DMS53 treated with DMSO at 0.1 percent for 48 hours (cell line): ENCODE measurements around the gene PRKN.

ENCODE experiments used
- DNase-seq: peaks from one replicate; lab custom pipeline; 2025; ENCODE audit not compliant: unreplicated experiment; lab: John Stamatoyannopoulos, UW

PRKN gene

DNA sequence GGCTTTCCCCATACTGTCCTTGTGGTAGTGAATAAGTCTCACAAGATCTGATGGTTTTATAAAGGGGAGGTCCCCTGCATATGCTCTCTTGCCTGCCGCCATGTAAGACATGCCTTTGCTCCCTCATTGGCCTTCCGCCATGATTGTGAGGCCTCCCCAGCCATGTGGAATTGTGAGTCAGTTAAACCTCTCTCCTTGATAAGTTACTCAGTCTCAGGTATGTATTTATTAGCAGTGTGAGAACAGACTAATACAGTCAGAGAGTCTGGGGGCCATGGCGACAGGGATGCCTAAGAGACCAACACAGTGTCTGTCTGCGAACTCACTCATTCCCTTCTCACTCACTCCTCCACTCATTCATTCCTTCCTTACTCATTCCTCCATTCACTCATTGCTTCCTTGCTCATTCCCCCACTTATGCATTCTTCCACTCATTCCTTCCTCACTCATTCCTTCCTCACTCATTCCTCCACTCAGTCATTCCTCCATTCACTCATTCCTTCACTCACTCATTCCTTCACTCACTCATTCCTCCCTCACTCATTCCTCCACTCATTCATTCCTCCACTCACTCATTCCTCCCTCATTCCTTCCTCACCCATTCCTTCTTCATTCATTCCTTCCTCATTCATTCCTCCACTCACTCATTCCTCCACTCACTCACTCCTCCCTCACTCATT lies 1316.2 kb downstream of the PRKN start:
- no peak for DNase-seq

DNA sequence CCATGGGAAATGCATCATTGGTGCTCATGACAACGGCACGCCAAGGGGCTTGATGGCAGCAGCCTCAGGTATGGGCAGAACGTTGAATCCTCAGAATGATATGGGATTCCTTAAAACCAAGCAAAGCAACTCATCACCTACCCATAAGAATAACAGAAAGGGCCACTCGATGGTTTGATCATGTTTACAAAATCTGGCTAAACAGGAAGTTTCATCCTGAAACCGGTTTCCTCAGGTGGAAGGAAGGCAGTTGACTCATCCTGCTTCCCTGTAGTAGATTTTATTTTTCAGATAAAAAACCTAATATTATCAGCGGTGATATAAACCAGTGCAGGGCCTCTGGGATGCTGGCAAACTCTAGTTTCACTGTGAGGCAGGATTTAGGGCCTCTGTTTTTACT lies 1316.8 kb downstream of the PRKN start:
- DNase-seq = no peak

DNA sequence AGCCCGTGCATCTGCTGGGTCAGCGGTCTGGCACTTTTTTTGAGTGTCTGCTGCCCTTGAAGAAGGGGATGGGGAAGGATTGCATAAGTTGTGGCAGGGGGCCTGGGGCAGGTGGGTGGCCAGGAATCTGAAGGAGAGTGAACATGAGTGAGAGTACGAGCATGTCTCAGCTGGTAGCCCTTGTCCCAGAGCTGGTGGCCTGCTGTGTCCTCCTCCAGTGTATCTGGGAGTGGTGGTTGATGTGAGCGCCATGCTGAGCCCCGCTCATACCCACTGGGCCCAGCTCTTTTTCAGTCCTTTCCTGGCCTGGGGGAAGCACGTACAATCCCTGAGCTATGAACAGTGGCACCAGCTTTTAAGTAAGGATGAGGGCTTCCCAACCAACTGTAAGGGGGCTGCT lies 1317.5 kb downstream of the PRKN start:
- DNase-seq = no peak

DNA sequence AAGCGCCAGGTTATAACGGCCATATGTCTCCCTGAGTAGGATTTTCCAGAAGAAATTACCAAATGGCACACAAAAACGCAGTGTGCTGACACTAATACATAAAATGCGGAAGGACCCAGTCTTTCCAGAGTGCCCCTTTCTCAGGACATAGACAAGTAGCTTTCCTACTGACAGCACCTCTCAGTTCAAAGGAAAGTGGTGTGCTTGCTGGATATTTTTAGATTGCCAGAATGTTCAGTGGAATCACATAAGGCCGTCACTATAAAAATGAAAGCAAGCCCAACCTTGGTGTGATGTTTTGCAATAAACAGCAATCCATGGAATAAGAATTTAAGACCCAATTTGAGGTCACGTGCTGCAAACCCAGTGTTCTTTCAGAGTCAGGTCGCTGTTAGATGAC lies 1318.2 kb downstream of the PRKN start:
- no peak for DNase-seq

DNA sequence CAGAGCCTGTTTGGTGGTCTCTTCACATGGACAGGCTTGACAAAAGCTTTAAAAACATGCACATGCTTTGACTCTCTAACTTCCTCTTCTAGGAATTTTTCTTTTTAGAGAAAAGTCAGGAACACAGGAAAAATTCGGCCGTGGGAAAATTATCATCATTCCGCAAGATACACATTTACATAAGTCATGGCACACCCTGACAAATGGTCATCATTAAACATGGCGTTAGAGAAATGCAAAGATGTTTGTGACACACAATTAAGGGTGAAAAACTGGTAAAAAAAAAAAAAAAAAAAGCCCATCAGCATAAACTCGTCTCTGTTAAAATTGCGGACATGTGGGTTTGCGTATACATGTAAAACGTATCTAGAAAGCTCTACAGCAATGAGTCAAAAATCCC lies 1319.5 kb downstream of the PRKN start:
- DNase-seq = no peak

DNA sequence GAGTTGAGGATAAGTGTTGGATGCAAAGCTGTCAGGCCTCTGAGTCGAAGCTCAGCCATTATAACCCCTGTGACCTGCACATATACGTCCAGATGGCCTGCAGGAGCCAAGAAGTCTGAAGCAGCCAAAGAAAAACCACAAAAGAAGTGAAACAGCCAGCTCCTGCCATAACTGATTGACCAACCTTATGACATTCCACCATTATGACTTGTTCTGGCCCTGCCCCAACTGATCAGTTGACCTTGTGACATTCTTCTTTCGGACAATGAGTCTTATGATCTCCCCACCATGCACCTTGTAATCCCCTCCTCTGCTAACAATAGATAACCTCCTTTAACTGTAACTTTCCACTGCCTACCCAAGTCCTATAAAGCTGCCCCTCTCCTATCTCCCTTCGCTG lies 1320.0 kb downstream of the PRKN start:
- no peak for DNase-seq

DNA sequence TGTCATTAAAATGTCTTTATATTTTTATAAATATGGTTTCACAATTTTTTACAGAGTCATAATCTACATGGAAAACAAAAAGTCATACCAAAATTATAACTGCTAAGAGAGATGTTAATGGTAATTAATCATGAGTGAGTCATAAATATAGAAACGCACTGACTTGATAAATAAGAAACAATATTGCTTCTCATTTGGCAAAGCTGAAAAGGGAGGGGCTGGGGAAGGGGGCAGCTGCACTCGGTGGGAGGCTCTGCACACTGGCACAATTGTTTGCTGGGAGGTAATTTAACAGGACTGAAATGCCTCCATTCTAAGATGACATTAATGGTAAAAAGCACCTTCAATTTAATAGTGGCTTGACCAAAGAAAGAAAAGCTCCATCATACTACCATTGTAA lies 1320.5 kb downstream of the PRKN start:
- DNase-seq = no peak

DNA sequence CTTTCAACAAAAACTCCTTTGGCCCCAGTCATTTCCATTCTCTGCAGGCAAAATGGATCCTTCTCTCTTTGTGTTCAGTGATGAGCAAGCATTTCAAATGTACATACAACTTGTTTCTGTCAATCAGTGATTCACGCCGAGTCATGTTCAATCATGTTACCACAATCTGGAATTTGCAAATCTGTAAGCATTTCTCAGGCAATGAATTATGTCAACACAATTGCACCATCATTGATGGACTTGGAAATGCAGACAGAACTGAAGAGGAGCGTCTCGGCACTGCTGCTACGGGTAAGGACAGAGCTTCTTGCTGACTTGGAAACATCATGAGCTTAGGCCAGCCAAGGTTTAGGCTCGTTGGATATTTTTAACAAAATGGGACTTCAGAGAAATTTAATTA lies 1320.9 kb downstream of the PRKN start:
- DNase-seq = no peak

DNA sequence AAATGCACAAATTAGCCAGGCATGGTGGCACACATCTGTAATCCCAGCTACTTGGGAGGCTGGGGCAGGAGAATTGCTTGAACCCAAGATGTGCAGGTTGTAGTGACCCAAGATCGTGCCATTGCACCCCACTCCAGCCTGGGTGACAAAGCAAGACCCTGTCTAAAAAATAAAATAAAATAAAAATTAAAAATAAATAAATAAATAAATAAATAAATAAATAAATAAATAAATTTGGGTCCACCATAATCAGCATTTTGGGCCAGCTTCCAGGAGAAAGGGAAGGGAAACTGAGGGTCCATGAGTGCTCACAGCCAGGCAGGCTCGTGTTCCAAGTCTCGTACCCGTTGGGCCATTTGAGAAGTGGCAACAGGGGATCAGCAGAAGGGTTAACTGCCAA lies 1322.1 kb downstream of the PRKN start:
- no peak for DNase-seq

DNA sequence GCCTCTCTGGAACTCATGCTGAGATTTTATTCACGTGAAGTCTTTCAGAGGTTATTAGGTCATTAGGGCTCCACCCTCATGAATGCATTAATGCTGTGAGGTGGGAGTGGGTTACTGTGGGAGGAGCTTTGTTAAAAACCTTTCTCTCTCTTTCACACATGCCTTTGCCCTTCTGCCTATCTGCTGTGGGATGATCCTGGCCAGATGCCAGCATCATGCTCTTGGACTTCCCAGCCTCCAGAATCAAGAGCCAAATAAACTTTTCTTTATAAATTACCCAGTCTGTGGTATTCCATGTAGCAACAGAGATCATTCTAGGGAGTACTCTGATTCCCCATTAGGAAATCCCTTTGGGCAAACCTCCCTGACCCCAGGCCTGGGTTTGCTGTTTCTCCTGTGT lies 1323.8 kb downstream of the PRKN start:
- no peak for DNase-seq

DNA sequence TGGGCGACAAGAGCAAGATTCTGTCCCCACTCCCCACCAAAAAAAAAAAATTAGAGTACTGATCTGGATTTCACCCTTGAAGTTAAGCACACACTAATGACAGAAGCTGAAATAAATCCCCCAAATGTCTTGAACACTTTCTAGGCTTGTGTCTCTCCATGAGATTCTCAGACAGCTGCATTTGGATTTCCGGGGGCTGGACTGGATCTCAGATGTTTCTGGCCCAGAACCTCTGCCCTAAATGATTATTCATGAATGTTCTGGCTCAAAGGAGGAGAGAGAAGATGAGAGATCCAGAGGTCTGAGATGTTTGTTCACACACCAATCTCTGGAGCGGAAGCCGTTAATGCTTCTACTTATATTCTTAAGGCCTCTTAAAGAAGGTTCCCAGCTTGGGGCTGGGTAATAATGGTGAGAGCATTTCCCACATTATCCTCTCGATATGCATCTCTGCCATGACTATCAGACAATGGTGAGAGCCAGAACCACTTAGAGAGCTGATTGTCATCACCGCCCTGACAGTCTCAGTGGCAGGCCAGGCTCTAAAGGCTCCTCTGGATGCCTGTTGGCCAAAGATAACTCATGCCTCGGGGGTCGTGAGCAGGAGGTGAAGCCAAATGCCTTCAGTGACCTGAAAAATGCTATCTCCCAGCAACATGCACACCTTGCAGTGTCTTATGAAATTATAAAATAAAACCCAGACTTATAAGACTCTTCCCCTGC lies 1325.8 kb downstream of the PRKN start:
- no peak for DNase-seq

DNA sequence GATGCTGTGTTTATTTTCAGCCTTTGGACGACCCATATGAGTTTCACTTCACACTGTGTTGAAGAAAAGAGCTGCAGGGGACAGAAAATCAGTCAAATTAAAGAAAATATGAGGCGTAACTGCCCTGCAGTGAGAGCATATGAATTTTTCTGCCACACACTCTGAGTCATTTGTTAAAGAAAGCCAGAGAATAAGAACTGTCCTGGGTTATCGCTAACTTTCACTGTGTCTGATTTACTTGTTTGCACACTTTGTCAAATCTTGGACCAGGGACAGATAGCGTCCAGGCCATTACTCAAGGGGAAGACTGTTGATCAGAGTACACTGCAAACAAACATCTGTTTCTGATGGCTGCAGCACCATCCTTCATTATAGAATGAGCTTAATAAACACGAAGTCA lies 1326.9 kb downstream of the PRKN start:
- DNase-seq = no peak

DNA sequence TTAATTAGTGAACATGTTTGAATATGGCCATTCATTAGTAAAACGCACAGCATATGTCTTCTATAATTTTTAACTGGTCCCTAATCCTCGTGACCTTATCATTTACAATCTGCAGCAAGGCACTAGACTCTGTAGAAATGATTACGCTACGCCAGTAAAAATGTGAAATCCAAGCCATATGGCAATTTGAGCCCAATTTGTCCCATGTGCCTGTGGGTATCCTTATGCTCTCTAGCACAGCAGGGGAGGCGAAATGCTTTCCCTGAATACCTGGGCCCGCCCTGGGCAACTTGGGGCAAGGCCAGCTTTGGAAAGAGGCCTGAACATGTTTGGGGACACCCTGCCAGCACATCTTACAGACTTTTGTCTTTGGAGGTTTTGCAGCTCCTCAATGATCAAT lies 1331.0 kb downstream of the PRKN start:
- no peak for DNase-seq

DNA sequence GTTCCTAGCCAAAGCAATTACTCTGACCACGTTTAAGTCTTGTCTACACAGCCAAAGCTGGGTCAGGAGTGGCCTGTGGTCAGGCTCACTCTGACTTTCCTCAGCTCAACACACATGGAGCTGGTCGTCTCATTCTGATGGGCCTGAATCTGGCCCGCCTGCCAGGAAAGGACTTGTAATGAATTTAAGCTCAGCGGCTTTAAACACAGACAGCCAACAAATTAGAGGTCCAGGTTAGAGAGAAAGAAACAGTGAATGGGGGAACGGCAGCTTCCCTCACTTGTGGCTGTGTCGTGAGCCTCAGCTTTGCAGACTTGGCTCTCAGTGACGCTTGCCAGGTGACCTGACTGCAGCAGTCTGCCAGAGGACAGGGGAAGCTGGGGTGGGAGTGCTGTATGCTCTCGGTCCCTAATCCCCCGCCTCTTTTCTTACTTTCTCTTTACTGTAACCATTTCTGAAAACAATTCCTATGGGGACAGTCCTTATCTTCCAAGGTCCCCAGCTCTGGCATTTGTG lies 1331.8 kb downstream of the PRKN start:
- no peak for DNase-seq

DNA sequence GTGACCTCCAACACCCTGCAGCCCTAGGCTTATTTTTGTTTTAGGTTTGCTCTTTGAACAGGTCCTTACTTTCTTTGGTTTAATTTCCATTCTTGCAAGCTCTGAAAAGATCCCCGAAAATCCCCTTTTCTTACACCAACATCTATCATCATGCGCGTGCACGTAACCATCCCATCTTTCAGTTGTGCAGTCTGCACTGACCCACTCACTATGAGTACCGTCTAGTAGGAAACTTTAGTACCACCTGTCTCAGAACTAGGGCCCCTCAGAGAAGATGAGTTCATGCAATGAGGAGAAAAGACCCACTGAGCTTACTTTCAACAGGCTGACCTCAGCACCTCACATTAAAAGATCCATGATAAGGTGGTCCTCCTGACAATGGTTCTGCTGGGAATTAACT lies 1333.1 kb downstream of the PRKN start:
- no peak for DNase-seq

DNA sequence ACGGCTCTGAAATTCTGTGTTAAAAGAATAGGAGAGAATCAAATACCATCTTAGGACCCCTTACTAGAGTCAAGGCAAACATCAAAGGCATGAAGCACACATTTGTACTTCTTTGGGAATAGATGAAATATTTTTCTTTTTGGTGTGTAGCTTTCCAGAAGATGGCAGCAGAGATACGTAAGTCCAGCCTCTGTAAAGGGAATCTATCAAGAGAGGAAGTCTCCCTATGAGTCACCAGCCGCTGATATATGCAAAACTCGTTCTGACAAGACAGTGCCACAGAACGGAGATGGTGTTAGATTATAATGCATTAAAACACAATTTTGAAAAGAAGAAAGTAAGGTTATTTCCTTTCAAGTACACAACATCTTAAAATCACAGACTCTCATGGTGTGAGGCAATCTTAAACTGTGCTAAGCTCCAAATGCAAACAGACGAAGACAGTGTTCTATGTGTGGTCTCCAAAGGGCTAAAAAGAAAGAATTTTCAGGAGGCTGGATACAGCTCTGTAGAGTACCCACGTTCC lies 1333.7 kb downstream of the PRKN start:
- DNase-seq = peak; percentile 71

DNA sequence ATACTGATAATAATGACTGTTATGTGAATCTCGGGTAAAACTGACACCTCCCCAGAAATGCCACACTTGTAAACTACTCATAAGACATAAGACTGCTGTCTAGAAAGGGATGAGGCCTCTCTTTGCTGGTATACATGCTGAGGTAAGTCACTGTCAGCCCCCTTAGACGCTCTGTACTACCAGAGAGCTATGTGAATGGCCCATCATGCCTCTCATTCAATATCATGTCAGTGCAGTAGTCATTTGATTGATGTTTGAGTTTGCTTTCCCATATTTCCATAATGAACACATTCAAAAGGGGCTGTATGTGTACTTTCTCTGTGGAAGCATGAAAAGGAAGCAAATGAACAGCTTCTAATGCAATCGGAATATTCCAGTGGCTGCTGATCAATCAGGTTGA lies 1334.3 kb downstream of the PRKN start:
- DNase-seq = no peak

DNA sequence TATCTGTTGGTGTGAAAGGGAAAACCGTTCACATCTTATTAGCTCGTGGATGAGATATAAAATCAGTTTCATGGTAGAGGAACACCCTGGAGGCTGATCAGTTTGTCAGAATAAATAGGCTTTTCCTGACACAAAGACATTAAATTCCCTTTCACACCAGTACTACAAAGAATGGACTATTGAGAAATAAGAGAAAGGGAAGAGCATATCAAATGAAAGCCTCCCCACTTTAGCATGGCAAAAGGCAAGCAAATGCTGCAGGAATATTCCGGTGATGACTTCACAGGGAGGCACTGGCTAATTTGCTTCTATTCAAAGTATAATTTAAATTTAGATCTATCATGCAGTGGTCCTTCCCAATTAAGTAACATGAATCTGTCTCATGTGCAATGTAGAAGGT lies 1337.8 kb downstream of the PRKN start:
- DNase-seq = no peak

DNA sequence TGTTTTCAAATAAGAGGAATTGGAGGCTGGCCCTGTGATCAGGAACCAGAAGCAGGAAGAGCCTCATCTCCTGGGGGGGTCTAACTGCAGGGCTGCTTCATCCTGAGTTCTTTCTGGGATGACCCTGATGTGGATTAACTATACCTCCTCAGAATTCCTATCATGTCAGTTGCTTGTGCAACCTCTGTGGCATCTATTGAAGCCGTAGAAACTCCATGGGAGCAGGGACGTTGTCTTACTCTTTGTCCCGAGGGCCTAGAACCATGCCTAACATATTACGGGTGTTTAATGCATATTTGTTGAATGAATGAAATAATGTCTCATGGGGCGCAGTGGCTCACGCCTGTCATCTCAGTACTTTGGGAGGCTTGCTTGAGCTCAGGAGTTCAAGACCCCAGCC lies 1343.6 kb downstream of the PRKN start:
- DNase-seq = no peak

DNA sequence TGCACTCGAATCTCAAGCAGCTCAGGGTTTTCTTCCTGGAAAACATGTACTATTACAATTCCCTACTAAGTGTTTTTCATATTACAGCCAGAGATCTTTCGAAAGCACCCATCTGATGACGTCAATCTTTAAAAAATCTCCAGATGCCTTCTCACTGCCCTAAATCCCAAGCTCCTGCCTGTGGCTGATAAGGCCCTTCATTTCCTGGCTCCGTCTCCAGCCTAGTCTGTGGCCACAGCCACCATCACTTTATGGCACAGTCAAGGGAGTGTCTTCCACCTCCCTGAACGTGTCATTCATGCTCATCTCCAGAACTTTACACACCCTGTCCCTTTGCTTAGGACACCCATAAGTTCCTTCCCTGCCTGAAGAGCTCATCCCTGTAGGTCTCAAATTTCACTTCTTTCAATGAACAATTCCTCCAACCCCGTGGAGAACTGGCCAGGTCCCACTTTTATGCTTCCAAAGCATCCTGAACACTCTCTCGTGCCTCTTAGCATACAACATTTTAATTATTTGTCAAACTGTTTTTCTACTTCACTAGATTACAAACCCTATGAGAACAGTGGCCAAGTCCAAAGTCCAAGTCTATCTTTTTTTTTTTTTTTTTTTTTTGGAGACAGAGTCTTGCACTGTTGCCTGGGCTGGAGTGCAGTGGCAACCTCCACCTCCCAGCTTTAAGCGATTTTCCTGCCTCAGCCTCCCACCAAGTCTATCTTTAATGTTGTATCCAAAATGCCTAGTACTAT lies 1347.6 kb downstream of the PRKN start:
- DNase-seq = no peak

DNA sequence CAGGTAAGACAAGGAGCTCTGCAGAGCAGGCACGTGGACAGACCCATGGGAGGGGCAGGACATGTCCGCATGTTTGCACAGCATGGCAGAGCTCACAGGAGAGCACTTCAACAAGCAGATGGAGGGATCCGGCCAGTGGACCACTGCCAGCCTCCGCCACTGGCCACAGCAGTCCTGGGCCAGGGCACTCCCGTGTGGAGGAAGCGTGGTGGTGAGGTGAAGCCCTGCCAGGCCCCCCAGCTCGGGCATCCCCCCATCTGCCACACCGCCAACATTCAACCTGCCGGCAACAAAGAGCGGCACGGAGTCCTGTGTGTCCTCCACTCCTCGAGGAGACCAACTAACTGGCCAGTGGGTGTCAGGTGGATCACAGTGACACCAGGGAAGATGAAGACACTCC lies 1349.5 kb downstream of the PRKN start:
- no peak for DNase-seq

DNA sequence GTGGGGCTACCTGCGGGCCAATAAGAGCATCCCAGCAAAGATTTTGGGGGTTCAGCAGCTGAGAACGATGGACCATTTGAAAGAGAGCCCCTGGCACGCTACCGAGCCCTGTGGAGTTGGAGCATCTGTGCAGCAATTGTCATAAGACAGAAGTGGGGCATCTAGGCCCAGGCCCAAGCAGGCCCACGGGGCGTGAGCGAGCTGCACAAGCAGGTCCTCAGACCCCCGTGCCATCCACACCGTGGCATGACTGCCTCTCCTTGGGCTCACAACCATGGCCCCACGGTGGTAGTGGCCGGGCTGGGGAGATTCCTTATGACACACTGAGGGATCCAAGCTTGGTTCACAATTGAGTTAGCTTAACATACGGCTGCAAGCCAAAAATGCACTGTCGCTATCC lies 1350.5 kb downstream of the PRKN start:
- DNase-seq = no peak
